Inflammatory macrophage treated with lipopolysaccharide for 1 hour (primary cell): ENCODE results near the gene IL17REL.

Experiments used
- DNase-seq, 2 donors: peaks; one replicate each; pipeline ENCODE4 v3.0.0-alpha.2; 2020 to 2022

Gene IL17REL

GRCh38 chr22:49966041-49966773 is 46.4 kb downstream of the IL17REL start:
- DNase-seq: no peak

DNA sequence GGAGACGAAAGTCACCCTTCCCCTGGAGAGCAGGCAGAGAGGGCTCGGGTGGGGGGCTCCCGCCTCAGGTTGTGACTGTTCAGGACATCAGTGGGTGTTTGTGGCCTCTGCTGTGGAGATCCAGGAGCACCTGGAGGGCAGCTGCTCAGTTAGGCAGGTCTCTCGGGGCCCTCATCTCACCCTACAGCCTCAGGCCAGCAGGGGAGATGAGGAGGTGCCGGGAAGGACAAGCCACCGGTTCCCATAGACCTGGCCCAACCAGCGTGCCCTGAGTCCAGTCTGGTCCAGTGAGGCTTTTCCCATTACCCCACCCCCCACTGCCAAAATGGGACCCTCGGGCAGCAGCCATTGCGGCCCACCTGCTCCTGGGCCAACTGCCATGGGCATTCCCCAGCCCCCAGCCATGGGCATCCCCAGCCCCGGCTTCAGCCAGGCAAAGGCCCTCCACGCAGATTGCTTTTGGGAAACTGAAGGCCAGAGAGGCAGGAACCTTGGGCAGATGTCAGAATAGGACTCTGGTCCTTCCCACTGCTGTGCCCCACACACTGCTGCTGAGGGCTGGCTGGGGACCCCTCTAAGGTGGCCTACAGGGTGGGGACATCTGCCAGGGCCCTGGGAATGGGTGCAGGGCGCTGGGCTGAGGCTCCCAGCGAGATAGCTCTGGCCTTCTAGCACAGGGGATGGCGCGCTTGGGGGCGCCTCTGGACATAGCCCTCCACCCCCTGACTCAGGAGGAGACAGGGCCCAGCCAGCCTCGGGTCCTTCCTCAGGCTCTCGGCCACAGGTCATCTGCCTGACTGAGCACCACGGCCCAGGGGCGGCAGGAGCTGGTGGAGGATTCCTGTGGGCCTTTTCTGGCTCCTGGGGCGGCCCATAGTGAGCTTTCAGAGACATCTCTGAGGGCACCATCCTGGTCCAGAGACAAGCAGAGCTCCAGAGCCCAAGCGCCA is 47.2 kb downstream of the IL17REL start:
- no peak for DNase-seq

- no peak for DNase-seq
These were observed 48.2 kb downstream of the IL17REL start for GRCh38 chr22:49964136-49965090.

GRCh38 chr22:49963647-49964026 is 48.9 kb downstream of the IL17REL start:
- DNase-seq: no peak

GRCh38 chr22:49962751-49963646 is 49.6 kb downstream of the IL17REL start:
- no peak for DNase-seq

DNA sequence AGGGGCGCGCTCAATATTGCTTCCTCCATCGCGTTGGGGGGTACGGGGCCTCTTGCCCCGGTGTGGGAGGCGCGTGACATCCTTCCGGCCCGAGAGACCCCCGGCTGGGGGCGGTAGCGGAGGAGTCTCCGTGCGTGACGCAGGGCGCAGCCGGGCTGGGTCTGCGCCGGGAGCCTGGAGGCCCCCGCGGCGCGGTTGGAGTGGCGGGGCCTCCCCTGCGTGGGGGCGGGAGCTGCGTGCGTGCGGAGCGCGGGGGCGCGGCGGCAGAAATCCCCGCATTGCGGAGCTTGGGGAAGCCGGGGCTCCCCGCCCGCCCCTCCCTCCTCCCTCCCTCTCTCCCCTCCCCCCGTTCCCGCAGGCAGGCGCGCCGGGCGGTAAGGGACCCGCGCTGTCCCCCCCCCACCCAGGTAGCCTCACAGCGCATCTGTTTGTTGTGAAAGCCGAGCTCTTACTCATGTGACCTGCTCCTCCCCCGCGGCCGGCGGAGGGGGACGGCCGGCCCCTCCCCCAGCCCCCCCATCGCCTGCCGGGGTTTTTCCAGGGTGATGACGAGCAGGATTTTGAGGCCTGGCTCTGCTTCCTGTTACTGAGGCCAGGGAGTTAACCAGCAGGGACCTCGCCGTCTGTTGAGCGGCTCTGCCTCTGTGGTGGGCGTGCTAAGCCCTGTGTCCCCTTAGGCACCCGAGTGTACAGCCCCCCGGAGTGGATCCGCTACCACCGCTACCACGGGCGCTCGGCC is 50.4 kb downstream of the IL17REL start:
- DNase-seq: peak; percentile 91

DNA sequence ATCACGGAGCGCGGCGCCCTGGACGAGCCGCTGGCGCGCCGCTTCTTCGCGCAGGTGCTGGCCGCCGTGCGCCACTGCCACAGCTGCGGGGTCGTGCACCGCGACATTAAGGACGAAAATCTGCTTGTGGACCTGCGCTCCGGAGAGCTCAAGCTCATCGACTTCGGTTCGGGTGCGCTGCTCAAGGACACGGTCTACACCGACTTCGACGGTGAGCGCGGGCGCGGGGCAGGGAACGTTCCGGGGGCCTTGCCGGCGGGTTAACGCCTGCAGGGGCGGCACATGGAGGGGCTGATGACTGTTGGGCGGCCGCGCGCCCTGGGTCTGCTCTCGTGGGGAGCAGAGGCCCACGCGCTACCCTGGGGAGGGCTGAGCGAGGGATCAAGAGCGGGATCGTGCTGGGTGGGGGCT is 51.0 kb downstream of the IL17REL start:
- no peak for DNase-seq

- DNase-seq: peak in 1 of 2 donors; percentile 42
These were observed 51.5 kb downstream of the IL17REL start for GRCh38 chr22:49961005-49961600.

GRCh38 chr22:49960159-49961004 is 52.2 kb downstream of the IL17REL start, which contains the start of gene PIM3:
PIM3 (plus strand) TSS chr22:49960772; CDS start chr22:49960948, 176 bp downstream.
- DNase-seq: peak; percentile 97

GRCh38 chr22:49959782-49960158 is 52.8 kb downstream of the IL17REL start:
- DNase-seq: no peak

DNA sequence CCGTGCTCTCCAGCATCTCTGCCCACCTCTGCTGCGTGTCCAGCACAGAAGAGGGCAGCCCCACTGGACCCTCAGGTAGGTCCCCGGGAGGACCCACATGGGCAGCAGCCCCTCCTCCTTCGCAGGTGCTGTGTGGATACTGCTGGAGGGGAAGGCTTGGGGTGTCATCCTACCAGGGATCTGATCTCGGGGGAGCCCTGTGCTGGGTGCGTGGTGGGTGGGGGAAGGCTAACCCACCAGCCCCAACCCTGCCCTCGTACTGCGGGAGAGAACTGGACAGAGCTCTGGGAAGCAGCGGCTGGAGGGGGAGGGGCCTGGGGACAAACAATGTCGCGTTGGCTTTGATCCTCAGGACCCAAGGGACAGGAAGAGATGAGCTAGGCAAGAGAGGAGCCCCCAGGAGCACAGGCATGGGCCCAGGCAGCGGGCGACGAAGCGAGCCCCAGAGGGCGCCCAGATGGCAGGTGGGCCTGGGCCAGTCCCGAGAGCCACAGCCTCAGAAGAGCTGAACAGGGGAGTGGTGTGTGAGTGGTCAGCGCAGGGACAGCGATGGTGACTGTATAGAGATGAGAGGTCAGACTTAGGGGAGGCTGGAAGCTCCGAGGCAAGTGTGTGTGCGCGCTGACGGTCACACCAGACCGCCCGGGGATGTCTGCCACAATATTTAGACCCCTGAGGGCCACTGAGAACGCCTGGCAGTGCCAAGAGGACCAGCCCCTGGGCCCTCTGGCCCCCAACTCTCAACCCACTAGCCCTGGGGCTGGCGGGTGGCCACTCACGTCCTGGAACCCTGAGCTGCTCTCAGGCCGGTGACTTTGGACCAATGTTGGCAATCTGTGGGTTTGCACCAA is 53.4 kb downstream of the IL17REL start:
- DNase-seq: no peak

- no peak for DNase-seq
These were observed 54.1 kb downstream of the IL17REL start for GRCh38 chr22:49958366-49958921.

DNA sequence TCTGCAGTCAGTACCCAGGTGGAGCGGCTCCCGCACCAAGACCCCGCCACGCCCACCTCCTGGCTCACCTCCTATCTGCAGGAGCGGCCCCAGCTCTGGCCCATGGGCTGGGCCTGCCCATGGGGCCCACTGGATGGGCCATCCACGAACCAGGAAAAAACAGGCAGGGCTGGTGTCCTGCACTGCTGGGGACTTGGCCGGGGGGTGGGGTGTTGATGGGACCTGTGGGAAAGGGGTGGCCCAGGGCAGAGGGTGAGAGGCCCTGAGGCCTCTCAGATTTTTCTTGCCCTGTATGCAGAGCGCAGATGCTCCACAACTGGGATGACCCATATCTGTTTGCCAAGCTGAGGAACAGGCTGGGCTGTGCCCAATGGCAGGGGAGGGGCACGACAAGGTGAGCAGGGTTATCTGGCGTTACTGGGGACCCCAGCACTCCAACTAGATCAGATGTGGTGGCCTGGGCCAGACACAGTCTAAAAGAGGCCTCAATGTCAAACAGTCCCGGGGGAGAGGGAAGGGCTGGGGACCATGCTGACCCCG is 54.7 kb downstream of the IL17REL start:
- DNase-seq: no peak

DNA sequence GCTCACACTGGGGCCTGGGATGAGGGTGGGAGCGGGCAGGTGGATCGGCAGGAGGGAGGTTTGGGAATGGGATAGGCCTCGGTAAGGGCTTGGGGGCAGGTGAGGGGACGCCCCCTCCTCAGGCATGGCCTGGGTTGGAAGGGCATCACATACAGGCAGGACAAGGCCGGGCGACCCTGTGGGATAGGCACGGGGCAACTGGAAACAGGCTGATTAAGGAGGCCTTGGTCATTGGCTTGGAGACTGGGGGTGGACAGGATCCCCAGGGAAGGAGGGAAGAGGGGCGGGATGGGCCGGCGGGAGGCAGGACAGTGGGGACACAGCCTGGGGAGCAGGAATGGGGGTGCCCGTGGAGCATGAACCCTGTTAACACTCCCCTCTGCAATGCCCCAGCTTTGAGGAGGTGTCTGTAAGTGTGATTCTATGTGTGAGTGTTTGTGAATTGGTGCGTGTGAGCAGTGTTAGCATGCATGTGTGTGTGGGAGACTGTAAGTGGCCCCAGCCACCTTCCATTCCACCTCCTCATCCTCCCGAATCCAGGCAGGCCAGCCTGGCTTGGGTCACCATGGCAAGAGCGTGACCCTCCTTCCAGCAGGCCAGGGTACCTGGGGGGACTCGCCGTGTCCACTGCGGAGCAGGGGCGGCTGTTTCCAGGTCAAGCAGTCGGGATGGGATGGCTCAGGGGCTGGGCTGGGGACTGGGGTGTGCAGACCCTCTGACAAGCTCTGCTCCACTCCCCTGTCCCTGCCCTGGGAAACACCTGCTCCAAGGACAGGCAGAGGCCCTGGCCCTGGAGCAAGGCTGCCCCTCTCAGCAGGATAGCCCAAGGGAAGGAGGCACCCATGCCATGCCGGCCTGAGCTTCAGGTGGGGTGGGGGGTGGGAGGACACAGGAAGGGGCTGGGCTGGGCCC is 55.4 kb downstream of the IL17REL start:
- DNase-seq: no peak

DNA sequence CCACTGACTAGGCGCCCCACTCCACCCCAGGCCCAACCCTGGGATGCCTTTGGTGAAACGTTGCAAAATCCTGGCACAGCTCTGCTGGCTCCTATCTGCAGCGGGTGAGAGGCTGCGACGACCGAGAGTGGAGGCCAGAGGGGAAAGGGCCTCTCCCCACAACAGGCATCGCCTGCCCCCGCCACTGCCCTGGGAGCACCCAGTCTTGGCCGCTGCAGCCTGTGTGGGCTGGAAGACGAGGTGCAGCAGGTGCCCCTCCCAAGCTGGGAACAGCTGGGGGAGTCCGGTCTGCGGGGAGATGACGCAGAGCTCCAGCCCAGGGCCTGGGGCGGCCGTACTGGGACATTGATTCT is 56.2 kb downstream of the IL17REL start:
- DNase-seq: no peak

- DNase-seq: no peak
These were observed 56.8 kb downstream of the IL17REL start for GRCh38 chr22:49955581-49956417.
